GM19193 (cell line): Measurements from ENCODE around the gene ENTPD8.

Source experiments
- POLR2A ChIP-seq: IDR thresholded peaks from 4 replicates; pipeline ENCODE4 v1.6.1; 2011; ENCODE audit not compliant: insufficient read depth, insufficient read length; ENCODE audit errors: extremely low read depth

Gene ENTPD8

DNA sequence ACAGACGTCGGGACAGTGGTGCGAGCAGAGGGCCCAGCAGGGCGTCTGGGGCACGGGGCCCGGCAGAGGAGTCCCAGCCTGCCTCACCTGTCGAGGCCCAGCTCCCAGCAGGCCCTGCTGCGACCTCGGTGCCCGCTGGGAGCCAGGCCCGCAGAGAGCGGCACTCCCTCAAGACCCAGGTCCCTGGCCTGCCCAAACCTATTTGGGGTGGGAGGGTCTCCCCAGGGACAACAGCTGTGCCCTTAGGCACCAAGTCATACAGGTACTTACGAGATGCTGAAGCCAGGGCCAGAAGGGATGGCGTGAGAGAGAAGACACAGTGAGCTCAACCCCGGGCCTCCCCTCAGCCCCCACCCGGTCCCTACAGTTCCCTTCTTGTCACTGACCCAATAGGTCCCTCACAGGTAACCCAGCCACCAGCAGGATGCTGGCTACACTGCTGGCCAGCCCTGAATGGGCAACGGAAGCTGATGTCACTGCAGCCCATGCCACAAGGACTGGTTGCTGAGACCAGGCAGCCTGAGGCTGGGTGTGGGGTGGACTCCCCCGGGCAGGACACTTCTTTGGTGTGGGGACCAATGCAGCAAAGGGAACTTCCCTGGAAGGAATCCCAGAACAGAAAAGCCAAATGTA is 14.3 kb upstream of the ENTPD8 start:
- TF ChIP-seq POLR2A: no peak

- peak; percentile 16 for TF ChIP-seq POLR2A
These were observed 13.6 kb upstream of the ENTPD8 start for GRCh38 chr9:137454597-137455358.

DNA sequence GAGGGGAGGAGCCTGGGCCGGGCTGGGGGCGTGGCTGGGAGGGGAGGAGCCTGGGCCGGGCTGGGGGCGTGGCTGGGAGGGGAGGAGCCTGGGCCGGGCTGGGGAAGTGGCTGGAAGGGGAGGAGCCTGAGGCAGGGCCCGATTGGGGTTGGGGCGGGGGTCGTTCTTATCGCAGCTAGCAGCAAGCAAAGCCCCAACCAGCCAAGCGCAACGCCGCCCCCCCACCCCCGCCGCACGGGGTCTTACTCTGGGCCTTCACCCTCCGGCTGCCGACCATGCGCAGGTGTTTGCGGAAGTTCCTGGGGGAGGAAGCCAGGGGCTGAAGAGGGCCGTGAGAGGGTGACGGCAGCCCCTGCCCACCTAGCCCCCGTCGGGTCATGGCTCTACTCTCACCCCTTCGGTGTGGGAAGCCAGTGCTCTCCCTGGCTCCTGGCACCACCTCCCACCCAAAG is 13.0 kb upstream of the ENTPD8 start:
- no peak for TF ChIP-seq POLR2A

GRCh38 chr9:137453643-137454081 is 12.5 kb upstream of the ENTPD8 start:
- TF ChIP-seq POLR2A: no peak

- TF ChIP-seq POLR2A: no peak
These were observed 11.8 kb upstream of the ENTPD8 start for GRCh38 chr9:137452761-137453642.

GRCh38 chr9:137452006-137452760 is 11.0 kb upstream of the ENTPD8 start:
- TF ChIP-seq POLR2A: no peak

- no peak for TF ChIP-seq POLR2A
These were observed 8.9 kb upstream of the ENTPD8 start for GRCh38 chr9:137449931-137450538.

DNA sequence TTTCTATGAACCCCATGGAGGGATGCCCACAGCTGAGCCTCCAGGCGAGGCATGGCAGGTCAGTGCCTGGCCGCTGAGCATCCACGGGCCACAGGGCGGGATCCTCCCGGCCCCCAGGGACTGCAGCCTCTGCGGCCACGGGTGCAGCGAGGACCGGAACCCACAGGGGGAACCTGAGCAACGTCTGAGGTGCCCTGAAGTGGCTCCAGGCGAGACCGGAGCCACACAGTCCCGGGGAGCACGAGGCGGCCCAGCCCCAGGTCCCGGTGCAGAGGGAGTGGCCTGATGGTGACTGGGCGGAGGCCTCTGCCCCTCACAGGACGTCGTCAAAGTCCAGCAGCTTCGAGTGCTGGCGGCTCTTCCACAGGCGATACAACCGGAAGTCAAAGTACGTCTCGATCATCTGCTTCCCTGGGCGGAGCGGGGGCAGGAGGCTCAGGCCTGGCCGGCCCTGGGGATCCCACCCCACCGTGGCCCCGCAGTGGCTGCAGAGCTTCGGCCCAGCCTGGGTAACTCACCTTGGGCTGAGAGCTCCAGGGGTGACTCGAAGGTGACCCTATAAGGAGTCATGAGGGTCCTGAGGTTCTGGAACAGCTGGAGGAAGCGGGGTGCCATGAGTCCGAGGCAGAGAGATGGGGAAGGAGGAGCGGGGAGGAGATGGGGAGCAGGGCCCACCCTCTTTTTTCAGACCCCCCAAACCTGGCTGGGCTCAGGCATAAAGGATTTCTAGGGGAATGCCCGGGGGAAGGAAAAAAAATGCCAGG is 8.1 kb upstream of the ENTPD8 start:
- TF ChIP-seq POLR2A: no peak

- TF ChIP-seq POLR2A: no peak
These were observed 7.4 kb upstream of the ENTPD8 start for GRCh38 chr9:137448602-137448962.

DNA sequence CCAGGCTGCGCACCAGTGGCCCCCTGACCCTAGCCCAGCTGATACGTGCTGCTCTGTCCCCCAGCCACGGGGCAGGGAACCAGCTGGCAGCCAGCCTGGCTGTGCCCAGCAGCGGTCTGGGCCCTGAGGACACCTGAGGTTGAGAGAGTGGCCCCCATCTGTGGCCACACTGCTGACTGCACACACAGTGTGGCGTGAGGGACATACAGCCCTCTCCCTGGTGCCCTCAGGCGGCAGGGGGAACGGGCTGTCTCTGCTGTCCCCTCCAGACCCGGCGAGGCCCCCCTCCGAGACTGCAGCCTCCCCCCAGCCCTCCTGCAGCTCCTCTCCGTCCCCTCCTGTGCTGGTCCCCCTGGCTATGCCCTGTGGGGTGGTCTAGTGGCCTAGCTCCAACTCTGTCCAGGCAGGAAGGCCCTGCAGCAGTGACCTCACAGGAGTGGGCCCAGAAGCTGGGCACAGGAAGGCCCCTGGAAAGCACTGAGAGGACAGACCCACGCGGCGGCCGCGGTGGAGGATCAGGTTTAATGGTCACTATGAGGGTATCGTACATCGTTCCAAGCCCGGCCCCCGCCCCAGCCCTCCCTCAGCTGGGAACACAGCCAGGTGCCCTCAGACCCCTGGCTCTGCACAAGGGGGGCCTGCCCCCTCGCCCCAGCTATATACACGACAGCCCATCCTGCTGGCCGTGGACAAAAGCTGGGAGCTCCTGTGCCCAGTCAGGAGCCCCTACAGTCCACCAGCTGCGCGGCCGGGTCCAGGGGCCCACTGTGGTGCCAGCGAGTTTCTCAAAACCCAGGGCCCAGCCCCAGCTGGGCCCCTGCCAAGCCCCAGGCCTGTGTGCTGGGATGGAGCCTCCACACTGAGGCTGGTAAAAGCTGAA is 6.8 kb upstream of the ENTPD8 start:
- no peak for TF ChIP-seq POLR2A

DNA sequence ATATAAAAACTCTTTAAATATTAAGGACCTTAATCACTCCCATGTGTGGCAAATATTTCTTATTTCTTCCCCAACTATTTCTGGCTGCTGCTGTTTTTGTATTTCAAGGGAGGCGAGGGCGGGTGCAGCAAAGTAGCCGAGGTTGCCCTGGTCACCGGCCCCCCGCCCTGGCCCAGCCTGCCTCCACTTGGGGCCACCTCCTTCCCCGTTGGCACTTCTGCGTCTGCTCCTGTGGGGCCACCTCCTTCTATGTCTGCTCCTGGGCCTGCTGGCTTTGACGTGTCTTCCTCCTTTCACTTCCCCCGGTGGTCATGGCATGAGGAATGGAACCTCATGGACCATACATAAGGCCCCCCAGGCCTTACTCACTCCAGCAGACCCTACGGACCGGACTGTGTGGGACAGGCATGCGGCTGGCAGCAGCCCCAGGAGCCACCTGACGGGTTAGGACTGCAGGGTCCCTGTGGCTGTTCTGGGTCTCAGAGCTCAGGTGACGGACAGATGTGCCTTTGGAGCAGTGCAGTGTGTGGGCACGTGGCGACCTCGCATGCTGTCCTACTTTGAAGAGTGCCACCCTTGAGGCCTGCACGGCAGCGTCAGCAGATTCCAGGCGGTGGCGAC is 5.8 kb upstream of the ENTPD8 start:
- TF ChIP-seq POLR2A: no peak

GRCh38 chr9:137445930-137446431 is 4.8 kb upstream of the ENTPD8 start:
- TF ChIP-seq POLR2A: no peak
